GM18519 (cell line): ENCODE data around the gene SV2C.

ENCODE experiments used
- ATAC-seq: cut with Tn5 transposase; IDR thresholded peaks from one replicate; pipeline ENCODE4 v1.9.1; 2021; ENCODE audit warnings: mild to moderate bottlenecking, moderate library complexity; ENCODE audit not compliant: unreplicated experiment, low FRiP score

SV2C gene

GRCh38 chr5:76196886-76197489 is 113.8 kb downstream of the SV2C start:
- ATAC-seq, result no peak

- ATAC-seq, result no peak
These were observed 114.5 kb downstream of the SV2C start for GRCh38 chr5:76197726-76198125.

GRCh38 chr5:76199336-76200318 is 116.4 kb downstream of the SV2C start:
- no peak for ATAC-seq

GRCh38 chr5:76202182-76202581 is 119.0 kb downstream of the SV2C start:
- no peak for ATAC-seq

GRCh38 chr5:76204191-76204590 is 121.0 kb downstream of the SV2C start:
- ATAC-seq, result no peak

- ATAC-seq, result no peak
These were observed 121.5 kb downstream of the SV2C start for GRCh38 chr5:76204713-76205112.

GRCh38 chr5:76207120-76207519 is 123.9 kb downstream of the SV2C start:
- no peak for ATAC-seq

GRCh38 chr5:76209297-76209696 is 126.1 kb downstream of the SV2C start:
- ATAC-seq, result no peak

- ATAC-seq, result no peak
These were observed 127.8 kb downstream of the SV2C start for GRCh38 chr5:76210946-76211345.

GRCh38 chr5:76213858-76214257 is 130.7 kb downstream of the SV2C start:
- no peak for ATAC-seq

- no peak for ATAC-seq
These were observed 133.6 kb downstream of the SV2C start for GRCh38 chr5:76216748-76217147.

GRCh38 chr5:76219636-76220035 is 136.5 kb downstream of the SV2C start:
- ATAC-seq, result no peak

- no peak for ATAC-seq
These were observed 138.1 kb downstream of the SV2C start for GRCh38 chr5:76221311-76221710.

GRCh38 chr5:76222318-76222717 is 139.1 kb downstream of the SV2C start:
- no peak for ATAC-seq

- ATAC-seq, result no peak
These were observed 140.5 kb downstream of the SV2C start for GRCh38 chr5:76223696-76224095.

- no peak for ATAC-seq
These were observed 141.7 kb downstream of the SV2C start for GRCh38 chr5:76224898-76225297.

- no peak for ATAC-seq
These were observed 142.2 kb downstream of the SV2C start for GRCh38 chr5:76225336-76225735.

GRCh38 chr5:76229900-76230299 is 146.7 kb downstream of the SV2C start:
- no peak for ATAC-seq

GRCh38 chr5:76230711-76231285 is 147.6 kb downstream of the SV2C start:
- ATAC-seq, result no peak

- ATAC-seq, result no peak
These were observed 151.5 kb downstream of the SV2C start for GRCh38 chr5:76234665-76235064.

- ATAC-seq, result no peak
These were observed 153.5 kb downstream of the SV2C start for GRCh38 chr5:76236684-76237083.
